Measurements from ENCODE around the gene TRIM8. TPM values are rescaled to one million over a fixed set of nuclear protein-coding genes. Genes with fewer than 3 reads are reported as not detected.

TRIM8 gene
- total and polyA plus RNA-seq, 7 experiments from 2014 or later, result 23.9 to 88.7 (median 58.2) TPM

DNA sequence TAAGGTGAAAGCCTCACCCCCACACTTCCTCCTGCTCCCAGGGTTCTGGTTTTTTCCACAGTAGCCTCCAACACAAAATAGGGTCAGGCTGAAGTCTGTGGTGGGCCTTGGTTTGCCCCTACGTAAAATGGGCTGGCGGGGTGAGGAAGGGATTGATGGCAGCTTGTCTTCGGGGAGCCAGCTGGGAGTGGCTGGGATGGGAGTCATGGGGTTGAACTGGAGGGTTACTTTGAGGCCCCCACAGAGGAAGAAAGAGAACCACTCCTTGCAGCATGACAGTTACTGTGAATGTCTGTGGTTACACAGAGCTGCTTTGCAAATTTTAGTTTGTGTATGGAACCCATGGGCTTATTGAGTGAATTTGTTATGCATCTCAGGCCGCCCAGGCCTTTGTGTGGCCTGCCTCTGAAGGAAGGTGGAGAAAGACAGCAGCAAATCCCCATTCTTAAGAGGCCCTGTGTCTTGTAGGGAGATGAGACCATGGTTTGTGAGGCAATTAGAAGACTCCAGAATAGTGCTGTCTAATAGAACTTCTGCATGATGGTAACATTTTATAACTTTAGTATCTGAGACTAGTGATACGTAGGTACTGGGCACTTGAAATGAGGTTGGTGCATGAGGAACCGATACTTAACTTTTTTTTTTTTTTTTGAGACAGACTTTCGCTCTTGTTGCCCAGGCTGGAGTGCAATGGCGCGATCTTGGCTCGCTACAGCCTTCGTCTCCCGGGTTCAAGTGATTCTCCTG, 8.1 kb downstream of the TRIM8 start:
- H3K27ac Mint-ChIP-seq, result peak overlapping the region; percentile 41 to 96 (median 92)
- H3K4me1 ChIP-seq (ENCODE audit: control insufficient read depth in 2 of 2, insufficient read depth in 2 of 2, low read length in 2 of 2), result peaks cover 58 to 59% of the 10 kb centered on the region in 2 donors
- DNase-seq, result no peak
- no peaks in the 10 kb centered on the region for H3K9me3 ChIP-seq (ENCODE audit: control insufficient read depth in 2 of 3, low read length in 3 of 3)
- H3K36me3 Mint-ChIP-seq, result peaks cover 0 to 22% (median 8%) of the 10 kb centered on the region in 5 donors
- H3K9me3 Mint-ChIP-seq, result no peaks in the 10 kb centered on the region
- intact Hi-C loops (cut with micrococcal nuclease), result no loop called here
- peak overlapping the region; percentile 37 for H3K4me3 ChIP-seq (ENCODE audit: low read length)
- no peaks in the 10 kb centered on the region for H3K27me3 ChIP-seq (ENCODE audit: control insufficient read depth in 2 of 2, insufficient read depth in 2 of 2, low read length in 2 of 2)
- peaks cover 13 to 50% (median 15%) of the 10 kb centered on the region in 3 experiments for H3K36me3 ChIP-seq (ENCODE audit: control insufficient read depth in 2 of 3, insufficient read depth in 3 of 3, low read length in 3 of 3)
- H3K4me3 Mint-ChIP-seq, result peak overlapping the region; percentile 44 to 99 (median 70)
- ATAC-seq, result peak; percentile 14
- H3K27me3 Mint-ChIP-seq, result no peaks in the 10 kb centered on the region
- peaks cover 62 to 75% (median 68%) of the 10 kb centered on the region in 7 donors for H3K4me1 Mint-ChIP-seq
- ChIA-PET CTCF (interaction anchor here (2.4 kb wide), 1 partner anchor 7 kb away, joined by 9 read pairs; the partner anchor contains the start of gene TRIM8), POLR2A (interaction anchor here (0.9 to 3.7 kb wide), 6 partner anchors 8 to 22 kb away, joined by 3 to 17 read pairs (median 7); no protein-coding TSS in a partner anchor)
- H3K27ac ChIP-seq (ENCODE audit: low read depth, low read length), result peak overlapping the region; percentile 98

DNA sequence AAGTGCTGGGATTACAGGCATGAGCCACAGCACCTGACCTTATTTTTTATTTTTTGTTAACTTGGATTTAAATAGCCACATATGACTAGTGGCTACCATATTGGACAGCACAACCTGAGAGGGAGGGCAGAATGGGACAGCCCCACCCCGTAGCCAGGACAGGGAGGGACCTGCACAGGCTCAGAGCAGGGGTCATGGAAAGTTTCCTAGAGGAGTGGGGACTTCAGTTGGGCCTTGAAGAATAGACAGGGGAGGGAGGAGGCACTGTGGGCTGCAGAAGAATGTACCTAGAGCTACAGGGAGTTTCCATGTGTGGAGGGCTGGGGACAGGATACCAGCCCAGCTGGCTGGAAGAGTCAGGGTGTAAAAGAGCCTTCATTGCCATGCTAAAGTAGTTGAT, 8.8 kb downstream of the TRIM8 start:
- H3K27me3 Mint-ChIP-seq, result no peaks in the 10 kb centered on the region
- ATAC-seq, result no peak
- no peak overlapping the region for H3K4me3 ChIP-seq (ENCODE audit: low read length)
- no peaks in the 10 kb centered on the region for H3K27me3 ChIP-seq (ENCODE audit: control insufficient read depth in 2 of 2, insufficient read depth in 2 of 2, low read length in 2 of 2)
- ChIA-PET POLR2A (interaction anchor here (1.7 to 2.3 kb wide), 3 partner anchors 8 to 21 kb away, joined by 5 to 9 read pairs (median 7); partner anchors contain the start of gene TRIM8), CTCF (interaction anchor here (2.4 kb wide), 1 partner anchor 8 kb away, joined by 9 read pairs; the partner anchor contains the start of gene TRIM8)
- H3K36me3 Mint-ChIP-seq, result peaks cover 0 to 23% (median 8%) of the 10 kb centered on the region in 5 donors
- H3K36me3 ChIP-seq (ENCODE audit: control insufficient read depth in 2 of 3, insufficient read depth in 3 of 3, low read length in 3 of 3), result peaks cover 13 to 54% (median 15%) of the 10 kb centered on the region in 3 experiments
- peaks cover 61 to 74% (median 65%) of the 10 kb centered on the region in 7 donors for H3K4me1 Mint-ChIP-seq
- peak overlapping the region; percentile 82 to 96 (median 90) for H3K27ac Mint-ChIP-seq
- H3K4me1 ChIP-seq (ENCODE audit: control insufficient read depth in 2 of 2, insufficient read depth in 2 of 2, low read length in 2 of 2), result peaks cover 52% of the 10 kb centered on the region in 2 donors
- H3K9me3 Mint-ChIP-seq, result no peaks in the 10 kb centered on the region
- DNase-seq, result no peak
- no peaks in the 10 kb centered on the region for H3K9me3 ChIP-seq (ENCODE audit: control insufficient read depth in 2 of 3, low read length in 3 of 3)
- intact Hi-C loops (cut with micrococcal nuclease), result no loop called here
- no peak overlapping the region for H3K27ac ChIP-seq (ENCODE audit: low read depth, low read length)
- peak overlapping the region in 7 of 10 donors; percentile 8 to 99 (median 34) for H3K4me3 Mint-ChIP-seq

DNA sequence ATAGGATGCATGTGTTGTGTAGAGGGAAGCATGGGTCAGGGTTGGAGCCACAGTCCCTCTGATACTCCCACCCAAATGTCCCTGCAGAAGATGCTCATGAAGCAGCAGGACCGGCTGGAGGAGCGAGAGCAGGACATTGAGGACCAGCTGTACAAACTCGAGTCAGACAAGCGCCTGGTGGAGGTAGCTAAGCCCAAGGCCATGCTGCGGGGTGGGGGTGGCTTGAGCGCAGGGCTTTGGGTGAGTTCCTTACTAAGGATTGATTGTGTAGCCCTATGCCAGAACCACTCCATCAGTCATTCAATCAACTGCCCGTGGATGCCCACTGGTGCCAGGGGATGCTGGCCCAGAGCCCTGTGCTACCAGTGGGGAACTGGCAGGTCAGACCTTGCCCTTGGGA, 10.3 kb downstream of the TRIM8 start:
- no peak for ATAC-seq
- Histone ChIP-seq H3K36me3 (ENCODE audit: control insufficient read depth in 2 of 3, insufficient read depth in 3 of 3, low read length in 3 of 3) (peaks cover 13 to 54% (median 15%) of the 10 kb centered on the region in 3 experiments), H3K4me3 (ENCODE audit: low read length) (no peak overlapping the region), H3K4me1 (ENCODE audit: control insufficient read depth in 2 of 2, insufficient read depth in 2 of 2, low read length in 2 of 2) (peaks cover 39 to 49% of the 10 kb centered on the region in 2 donors), H3K27me3 (ENCODE audit: control insufficient read depth in 2 of 2, insufficient read depth in 2 of 2, low read length in 2 of 2) (no peaks in the 10 kb centered on the region), H3K27ac (ENCODE audit: low read depth, low read length) (no peak overlapping the region), H3K9me3 (ENCODE audit: control insufficient read depth in 2 of 3, low read length in 3 of 3) (no peaks in the 10 kb centered on the region)
- Mint-ChIP-seq H3K27me3 (no peaks in the 10 kb centered on the region), H3K27ac (peak overlapping the region in 5 of 9 donors; percentile 6 to 87 (median 54)), H3K9me3 (no peaks in the 10 kb centered on the region), H3K4me1 (peaks cover 55 to 70% (median 62%) of the 10 kb centered on the region in 7 donors), H3K4me3 (no peak overlapping the region), H3K36me3 (peaks cover 4 to 23% (median 8%) of the 10 kb centered on the region in 5 donors)
- CTCF ChIA-PET, result interaction anchor here (0.6 to 2.4 kb wide), 4 partner anchors 9 to 897 kb away, joined by 3 to 9 read pairs (median 4); partner anchors contain the start of gene TRIM8
- DNase-seq, result no peak
- intact Hi-C loops (cut with micrococcal nuclease), result no loop called here
- POLR2A ChIA-PET, result interaction anchor here (1.0 to 2.2 kb wide), 3 partner anchors 8 to 19 kb away, joined by 4 to 9 read pairs (median 5); partner anchors contain the start of gene TRIM8

DNA sequence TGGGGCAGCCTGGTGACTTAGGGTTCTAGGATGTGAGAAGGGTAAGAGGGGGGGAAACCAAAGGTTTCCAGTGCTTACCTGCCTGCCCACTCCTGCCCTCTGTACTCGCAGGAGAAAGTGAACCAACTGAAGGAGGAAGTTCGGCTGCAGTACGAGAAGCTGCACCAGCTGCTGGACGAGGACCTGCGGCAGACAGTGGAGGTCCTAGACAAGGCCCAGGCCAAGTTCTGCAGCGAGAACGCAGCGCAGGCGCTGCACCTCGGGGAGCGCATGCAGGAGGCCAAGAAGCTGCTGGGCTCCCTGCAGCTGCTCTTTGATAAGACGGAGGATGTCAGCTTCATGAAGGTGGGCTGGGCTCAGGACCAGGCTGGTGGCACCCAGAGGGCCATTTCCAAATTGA, 10.7 kb downstream of the TRIM8 start:
- Histone ChIP-seq H3K27ac (ENCODE audit: low read depth, low read length) (no peak overlapping the region), H3K4me3 (ENCODE audit: low read length) (no peak overlapping the region), H3K4me1 (ENCODE audit: control insufficient read depth in 2 of 2, insufficient read depth in 2 of 2, low read length in 2 of 2) (peaks cover 39 to 47% of the 10 kb centered on the region in 2 donors), H3K27me3 (ENCODE audit: control insufficient read depth in 2 of 2, insufficient read depth in 2 of 2, low read length in 2 of 2) (no peaks in the 10 kb centered on the region), H3K36me3 (ENCODE audit: control insufficient read depth in 2 of 3, insufficient read depth in 3 of 3, low read length in 3 of 3) (peaks cover 13 to 54% (median 15%) of the 10 kb centered on the region in 3 experiments), H3K9me3 (ENCODE audit: control insufficient read depth in 2 of 3, low read length in 3 of 3) (no peaks in the 10 kb centered on the region)
- Mint-ChIP-seq H3K27ac (peak overlapping the region in 4 of 9 donors; percentile 6 to 87 (median 47)), H3K9me3 (no peaks in the 10 kb centered on the region), H3K4me3 (no peak overlapping the region), H3K4me1 (peaks cover 55 to 67% (median 62%) of the 10 kb centered on the region in 7 donors), H3K36me3 (peaks cover 4 to 23% (median 8%) of the 10 kb centered on the region in 5 donors), H3K27me3 (no peaks in the 10 kb centered on the region)
- intact Hi-C loops (cut with micrococcal nuclease), result no loop called here
- ATAC-seq, result no peak
- DNase-seq, result no peak
- ChIA-PET CTCF (interaction anchor here (0.6 to 2.4 kb wide), 5 partner anchors 10 to 59 kb away, joined by 3 to 9 read pairs (median 3); partner anchors contain the start of genes ARL3, SFXN2 and TRIM8), POLR2A (interaction anchor here (0.9 to 4.2 kb wide), 3 partner anchors 9 to 12 kb away, joined by 3 to 34 read pairs (median 9); partner anchors contain the start of gene TRIM8)

DNA sequence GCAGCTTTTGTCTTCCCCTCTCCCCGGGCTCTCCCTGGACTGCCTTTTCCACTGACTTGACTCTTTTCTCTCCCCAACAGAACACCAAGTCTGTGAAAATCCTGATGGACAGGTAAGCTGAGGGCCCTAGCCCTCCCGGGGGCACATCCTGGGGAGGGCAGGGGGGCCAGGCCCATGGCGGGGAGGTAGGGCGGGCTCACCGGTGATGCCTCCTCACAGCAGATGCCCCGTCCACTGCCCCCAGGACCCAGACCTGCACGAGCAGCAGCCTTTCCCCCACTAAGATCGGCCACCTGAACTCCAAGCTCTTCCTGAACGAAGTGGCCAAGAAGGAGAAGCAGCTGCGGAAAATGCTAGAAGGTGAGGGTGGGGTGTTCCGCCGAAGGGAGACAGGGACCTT, 11.7 kb downstream of the TRIM8 start:
- no peak for ATAC-seq
- Mint-ChIP-seq H3K4me1 (peaks cover 52 to 66% (median 62%) of the 10 kb centered on the region in 7 donors), H3K27ac (peak overlapping the region in 1 of 9 donors; percentile 47), H3K36me3 (peaks cover 4 to 23% (median 8%) of the 10 kb centered on the region in 5 donors), H3K27me3 (no peaks in the 10 kb centered on the region), H3K4me3 (no peak overlapping the region), H3K9me3 (no peaks in the 10 kb centered on the region)
- H3K36me3 ChIP-seq (ENCODE audit: control insufficient read depth in 2 of 3, insufficient read depth in 3 of 3, low read length in 3 of 3), result peaks cover 13 to 47% (median 15%) of the 10 kb centered on the region in 3 experiments
- H3K4me3 ChIP-seq (ENCODE audit: low read length), result no peak overlapping the region
- no peaks in the 10 kb centered on the region for H3K9me3 ChIP-seq (ENCODE audit: control insufficient read depth in 2 of 3, low read length in 3 of 3)
- H3K27me3 ChIP-seq (ENCODE audit: control insufficient read depth in 2 of 2, insufficient read depth in 2 of 2, low read length in 2 of 2), result no peaks in the 10 kb centered on the region
- intact Hi-C loops (cut with micrococcal nuclease), result no loop called here
- H3K4me1 ChIP-seq (ENCODE audit: control insufficient read depth in 2 of 2, insufficient read depth in 2 of 2, low read length in 2 of 2), result peaks cover 36 to 47% of the 10 kb centered on the region in 2 donors
- DNase-seq, result no peak
- ChIA-PET CTCF (no interaction called here), POLR2A (interaction anchor here (0.9 to 4.2 kb wide), 3 partner anchors 10 to 16 kb away, joined by 3 to 34 read pairs (median 4); partner anchors contain the start of gene TRIM8)
- H3K27ac ChIP-seq (ENCODE audit: low read depth, low read length), result no peak overlapping the region

DNA sequence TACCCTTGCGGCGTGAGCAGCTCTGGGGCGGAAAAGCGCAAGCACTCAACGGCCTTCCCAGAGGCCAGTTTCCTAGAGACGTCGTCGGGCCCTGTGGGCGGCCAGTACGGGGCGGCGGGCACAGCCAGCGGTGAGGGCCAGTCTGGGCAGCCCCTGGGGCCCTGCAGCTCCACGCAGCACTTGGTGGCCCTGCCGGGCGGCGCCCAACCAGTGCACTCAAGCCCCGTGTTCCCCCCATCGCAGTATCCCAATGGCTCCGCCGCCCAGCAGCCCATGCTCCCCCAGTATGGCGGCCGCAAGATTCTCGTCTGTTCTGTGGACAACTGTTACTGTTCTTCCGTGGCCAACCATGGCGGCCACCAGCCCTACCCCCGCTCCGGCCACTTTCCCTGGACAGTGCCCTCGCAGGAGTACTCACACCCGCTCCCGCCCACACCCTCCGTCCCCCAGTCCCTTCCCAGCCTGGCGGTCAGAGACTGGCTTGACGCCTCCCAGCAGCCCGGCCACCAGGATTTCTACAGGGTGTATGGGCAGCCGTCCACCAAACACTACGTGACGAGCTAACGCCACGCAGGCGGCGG, 12.6 kb downstream of the TRIM8 start:
- Histone ChIP-seq H3K36me3 (ENCODE audit: control insufficient read depth in 2 of 3, insufficient read depth in 3 of 3, low read length in 3 of 3) (peaks cover 13 to 46% (median 15%) of the 10 kb centered on the region in 3 experiments), H3K27ac (ENCODE audit: low read depth, low read length) (peak overlapping the region; percentile 3), H3K4me1 (ENCODE audit: control insufficient read depth in 2 of 2, insufficient read depth in 2 of 2, low read length in 2 of 2) (peaks cover 36 to 47% of the 10 kb centered on the region in 2 donors), H3K9me3 (ENCODE audit: control insufficient read depth in 2 of 3, low read length in 3 of 3) (no peaks in the 10 kb centered on the region), H3K4me3 (ENCODE audit: low read length) (no peak overlapping the region), H3K27me3 (ENCODE audit: control insufficient read depth in 2 of 2, insufficient read depth in 2 of 2, low read length in 2 of 2) (no peaks in the 10 kb centered on the region)
- ChIA-PET CTCF (no interaction called here), POLR2A (interaction anchor here (1.6 to 8.2 kb wide), 4 partner anchors 11 to 18 kb away, joined by 4 to 68 read pairs (median 21); partner anchors contain the start of gene TRIM8)
- intact Hi-C loops (cut with micrococcal nuclease), result no loop called here
- DNase-seq, result no peak
- H3K4me1 Mint-ChIP-seq, result peaks cover 54 to 66% (median 61%) of the 10 kb centered on the region in 7 donors
- no peak overlapping the region for H3K27ac Mint-ChIP-seq
- no peak overlapping the region for H3K4me3 Mint-ChIP-seq
- peaks cover 4 to 23% (median 8%) of the 10 kb centered on the region in 5 donors for H3K36me3 Mint-ChIP-seq
- H3K27me3 Mint-ChIP-seq, result no peaks in the 10 kb centered on the region
- peaks cover 0 to 2% (median 0%) of the 10 kb centered on the region in 11 donors for H3K9me3 Mint-ChIP-seq
- ATAC-seq, result no peak

Data from naive thymus-derived CD4-positive, alpha-beta T cell (primary cell).